GM18517 (cell line): ENCODE results near the gene CAMKMT.

ENCODE experiments used
- ATAC-seq: cut with Tn5 transposase; IDR thresholded peaks from one replicate; pipeline ENCODE4 v1.9.1; 2021; ENCODE audit warnings: mild to moderate bottlenecking, moderate library complexity; ENCODE audit not compliant: unreplicated experiment

Gene CAMKMT

DNA sequence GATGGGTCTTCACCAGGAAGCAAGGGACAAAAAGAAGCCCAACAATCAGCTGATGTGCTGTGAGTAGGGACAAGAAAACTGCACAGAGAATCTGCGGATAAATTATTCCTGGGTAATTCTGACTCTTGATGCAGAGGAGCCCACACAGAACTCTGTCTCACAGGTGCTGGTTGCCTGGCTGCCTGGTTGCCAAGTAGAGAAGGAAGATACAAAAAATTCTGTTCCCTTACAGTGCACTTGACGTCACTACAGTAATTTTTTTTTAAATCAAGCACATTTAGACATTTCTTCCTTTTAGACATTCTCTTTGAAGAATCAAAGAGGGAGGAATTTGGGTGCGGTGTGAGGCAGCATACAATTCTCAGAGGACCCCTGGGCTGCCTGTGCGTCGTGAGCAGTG is 427.7 kb downstream of the CAMKMT start:
- no peak for ATAC-seq

- no peak for ATAC-seq
Measured at GRCh38 chr2:44789971-44790721, 428.4 kb downstream of the CAMKMT start.

DNA sequence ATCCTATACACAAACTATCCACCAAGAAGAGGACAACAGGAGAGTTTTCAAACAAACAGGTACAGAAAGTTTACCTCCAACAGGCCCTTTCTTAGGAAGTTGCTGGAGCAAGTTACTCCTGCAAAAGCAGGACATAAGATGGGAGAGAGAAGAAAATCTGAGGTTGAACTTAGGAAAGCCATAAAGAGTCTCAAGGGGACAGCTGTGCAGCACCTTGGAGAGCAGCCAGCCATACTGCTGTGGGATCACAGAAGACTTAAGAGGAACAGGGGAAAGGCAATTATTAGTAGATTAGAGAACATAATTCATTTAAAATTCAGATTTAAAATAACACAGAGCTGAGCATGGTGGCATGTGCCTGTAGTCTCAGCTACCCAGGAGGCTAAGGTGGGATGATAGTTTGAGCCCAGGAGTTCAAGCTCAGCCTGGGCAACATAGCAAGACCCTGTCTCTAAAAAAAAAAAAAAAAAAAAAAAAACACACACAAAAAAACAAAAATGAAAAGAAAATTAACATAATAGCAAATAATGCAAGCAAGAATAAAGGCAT is 431.6 kb downstream of the CAMKMT start:
- no peak for ATAC-seq

- ATAC-seq, result no peak
Measured at GRCh38 chr2:44796771-44797170, 435.0 kb downstream of the CAMKMT start.

- ATAC-seq, result no peak
Measured at GRCh38 chr2:44798139-44798659, 436.5 kb downstream of the CAMKMT start.

DNA sequence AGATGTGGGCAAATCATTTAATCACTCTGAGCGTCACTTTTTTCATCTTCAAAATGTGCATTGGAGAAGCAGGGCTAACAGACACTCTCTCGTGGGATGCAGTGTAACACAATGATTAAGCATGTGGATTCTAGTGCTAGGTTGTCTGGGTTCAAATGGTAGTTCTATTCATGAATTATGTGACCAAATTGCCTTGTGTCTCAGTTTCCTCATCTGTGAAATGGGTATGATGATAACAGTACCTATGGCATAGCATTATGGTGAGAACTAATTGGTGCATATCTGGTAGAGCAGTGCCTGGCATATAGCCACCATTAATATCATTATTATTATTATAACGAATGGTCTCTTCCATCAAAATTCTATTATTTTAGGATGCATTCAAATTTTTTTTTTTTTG is 437.4 kb downstream of the CAMKMT start:
- ATAC-seq, result no peak

DNA sequence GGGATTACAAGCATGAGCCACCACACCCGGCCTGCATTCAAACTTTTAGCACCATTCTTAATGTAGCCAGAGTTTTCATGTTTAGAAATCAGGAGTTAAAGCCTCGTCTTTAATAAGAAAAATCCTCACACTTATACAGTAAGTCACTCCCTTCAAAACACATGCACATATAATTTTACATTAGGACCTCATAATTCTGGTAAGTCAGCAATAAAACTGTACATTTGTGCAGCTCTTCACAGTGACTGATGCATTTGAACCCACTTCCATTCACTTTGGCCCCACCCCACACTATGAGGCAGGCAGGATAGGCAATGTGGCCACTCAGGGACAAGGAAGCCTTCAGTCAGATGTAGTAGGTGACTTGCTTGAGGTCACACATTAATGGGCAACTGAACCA is 438.0 kb downstream of the CAMKMT start:
- ATAC-seq, result no peak

- ATAC-seq, result no peak
Measured at GRCh38 chr2:44801289-44801840, 439.6 kb downstream of the CAMKMT start.

GRCh38 chr2:44801841-44802776 is 440.4 kb downstream of the CAMKMT start:
- no peak for ATAC-seq

DNA sequence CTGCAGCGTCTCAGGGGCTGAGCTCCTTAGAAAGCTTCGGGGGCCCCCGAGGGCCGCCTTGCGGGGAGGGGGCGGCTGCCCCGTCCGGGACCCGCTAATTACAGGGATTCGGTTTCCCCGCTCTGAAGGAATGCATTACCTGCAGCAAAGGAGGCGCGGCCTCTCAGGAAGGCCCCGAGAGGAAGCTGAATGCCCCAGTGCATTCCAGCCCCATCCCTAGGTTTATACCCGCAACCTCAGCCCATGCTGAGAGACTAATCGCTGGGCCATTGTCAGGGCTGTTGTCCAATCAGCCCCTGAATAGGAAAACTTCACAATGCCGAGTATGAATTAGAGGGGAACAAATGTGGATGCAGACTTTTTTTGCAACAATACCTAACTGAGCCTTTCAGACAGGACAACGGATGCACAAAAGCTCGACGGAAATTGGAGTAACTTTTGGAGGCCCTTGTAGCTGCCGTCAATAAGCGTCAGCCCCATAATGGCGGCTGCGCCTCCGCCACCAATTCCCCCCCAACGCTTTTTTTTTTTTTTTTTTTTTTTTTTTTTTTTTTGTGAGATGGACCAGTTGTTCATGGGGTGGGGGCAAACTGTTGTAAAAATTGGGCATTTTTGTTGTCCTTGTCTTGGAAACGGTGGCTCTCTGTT is 441.2 kb downstream of the CAMKMT start:
- no peak for ATAC-seq

GRCh38 chr2:44804406-44805265 is 442.9 kb downstream of the CAMKMT start:
- no peak for ATAC-seq

DNA sequence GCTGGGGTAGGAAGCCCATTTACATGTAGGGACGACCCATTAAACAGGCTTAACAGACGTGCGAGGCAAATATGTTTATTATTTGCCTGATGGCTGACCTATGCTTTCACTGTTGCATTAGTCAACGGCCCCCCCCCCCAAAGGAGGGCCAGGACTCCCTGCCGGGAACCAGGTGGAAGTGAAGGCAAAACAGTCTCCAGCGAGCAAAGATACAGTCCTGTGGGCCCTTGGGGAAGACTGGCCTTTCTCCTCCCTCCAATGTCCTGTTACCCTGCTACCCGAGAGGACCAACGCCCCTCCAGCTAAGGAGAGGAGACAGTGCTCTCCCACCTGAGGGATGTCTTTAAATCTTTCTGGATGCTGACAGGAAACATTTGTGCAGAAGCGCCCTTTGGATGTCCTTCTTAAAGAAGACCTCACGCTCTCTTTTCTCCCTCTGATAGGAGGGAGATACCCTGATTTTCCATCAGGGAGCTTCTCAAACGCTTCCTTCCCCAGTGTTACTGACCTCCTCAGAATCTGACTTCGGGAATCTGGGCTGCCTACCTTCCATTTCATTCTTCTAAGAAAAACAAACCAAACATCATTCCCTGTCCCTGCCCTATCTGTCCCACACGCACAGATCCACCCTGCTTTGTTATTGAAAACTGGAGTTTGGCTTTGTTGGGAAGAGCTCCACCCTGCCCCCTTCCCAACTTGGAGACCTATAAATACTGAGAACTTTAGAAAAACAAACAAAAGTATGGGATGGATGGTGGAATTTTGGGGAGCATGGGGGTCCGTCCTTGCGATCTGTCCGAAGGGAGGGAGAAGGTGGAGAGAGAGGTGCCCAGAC is 443.9 kb downstream of the CAMKMT start:
- ATAC-seq, result no peak

GRCh38 chr2:44807201-44808025 is 445.7 kb downstream of the CAMKMT start:
- no peak for ATAC-seq

DNA sequence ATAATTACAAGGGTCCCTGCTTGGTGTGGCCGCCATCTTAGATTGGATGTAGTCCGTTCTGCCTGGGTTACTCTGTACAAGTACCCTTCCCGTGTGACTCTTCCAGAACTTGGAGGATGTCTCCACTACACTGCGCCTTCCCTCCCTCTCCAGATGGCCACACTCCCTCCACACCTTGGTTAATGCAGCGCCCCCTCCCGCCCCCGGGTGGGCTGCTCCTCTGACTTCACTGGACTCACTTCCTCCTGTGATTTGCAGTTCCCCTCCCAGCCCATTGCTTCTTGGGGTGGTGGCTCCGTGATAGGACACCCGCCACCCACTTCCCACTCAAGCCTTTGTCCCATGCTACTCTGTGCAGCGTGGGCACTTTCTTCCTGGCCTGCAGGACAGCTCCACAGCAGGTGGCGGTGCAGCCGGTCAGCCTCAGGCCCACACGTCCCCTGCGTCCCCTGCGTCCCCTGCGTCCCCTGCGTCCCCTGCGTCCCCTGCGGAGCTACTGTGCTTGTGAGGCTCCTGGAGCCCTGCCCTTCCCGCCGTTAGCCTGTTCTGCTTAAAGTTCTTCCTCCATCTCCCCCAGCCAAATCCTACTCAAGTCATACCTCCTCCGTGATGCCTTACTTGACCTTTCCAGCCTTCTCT is 449.3 kb downstream of the CAMKMT start:
- ATAC-seq, result no peak

- no peak for ATAC-seq
Measured at GRCh38 chr2:44813165-44813564, 451.4 kb downstream of the CAMKMT start.

DNA sequence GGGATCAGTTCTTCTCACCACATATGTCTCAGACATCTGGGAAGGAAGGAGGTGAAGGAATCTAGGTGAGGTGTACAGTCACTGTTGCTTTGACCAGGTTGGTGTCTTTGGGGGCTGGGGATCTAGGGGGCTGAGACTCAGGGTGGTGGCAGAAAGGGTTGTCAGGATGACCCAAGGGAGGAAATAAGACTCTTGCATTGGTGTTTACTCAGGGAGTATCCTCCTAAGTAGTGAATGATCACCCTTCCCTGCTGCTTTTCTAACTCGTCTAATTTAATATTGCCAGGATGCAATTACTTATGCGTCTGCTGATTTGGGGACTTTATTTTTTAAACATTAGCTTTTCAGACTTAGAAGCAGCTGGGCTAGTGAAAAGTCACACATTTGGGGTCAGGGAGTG is 451.9 kb downstream of the CAMKMT start:
- no peak for ATAC-seq

DNA sequence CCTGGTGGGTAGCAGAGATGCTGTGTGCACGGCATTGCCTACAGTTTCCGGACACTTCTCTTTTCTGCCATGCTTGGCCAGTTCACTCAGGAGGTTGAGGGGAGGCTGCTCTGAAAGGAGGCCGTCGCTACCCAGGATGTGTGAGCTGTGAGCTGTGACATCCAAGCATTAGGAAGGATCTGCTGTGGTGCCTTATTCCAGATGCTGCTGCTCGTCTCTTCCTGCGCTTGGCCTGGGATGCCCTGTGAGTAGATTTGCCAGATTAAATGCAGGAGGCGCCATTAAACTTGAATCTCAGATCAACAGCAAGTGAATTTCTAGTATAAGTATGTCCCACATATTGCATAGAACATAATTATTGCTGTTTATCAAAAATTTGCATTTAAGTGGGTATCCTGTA is 455.5 kb downstream of the CAMKMT start:
- ATAC-seq, result no peak
